ENCODE results near the gene CHURC1. TPM values are rescaled to one million over a fixed set of nuclear protein-coding genes. Genes with fewer than 3 reads are reported as not detected.

Gene CHURC1
- total RNA-seq, 1 donor from 2014 or later: 57.9 TPM

DNA sequence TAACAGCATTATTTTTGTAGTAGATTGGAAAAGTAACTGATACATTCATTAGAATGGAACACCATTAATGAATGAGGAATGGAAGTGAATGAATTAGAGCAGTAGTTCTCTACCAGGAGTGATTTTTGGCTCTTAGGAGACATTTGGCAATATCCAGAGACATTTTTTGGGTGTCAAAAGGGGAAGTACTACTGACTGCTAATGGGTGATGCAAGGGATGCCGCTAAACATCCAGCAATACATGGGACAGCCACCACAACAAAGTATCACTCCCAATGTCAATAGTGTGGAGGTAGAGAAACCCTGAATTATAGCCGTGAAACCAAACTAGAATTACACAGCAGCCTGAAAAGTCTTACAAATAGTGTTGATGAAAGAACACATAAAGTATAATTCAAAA, 1.5 kb downstream of the CHURC1 start:
- Histone ChIP-seq H3K4me3 (no peak overlapping the region), H3K27ac (no peak overlapping the region), H3K27me3 (no peaks in the 10 kb centered on the region), H3K9me3 (no peaks in the 10 kb centered on the region), H3K36me3 (no peaks in the 10 kb centered on the region), H3K4me1 (peaks cover 45% of the 10 kb centered on the region)
- intact Hi-C loops (cut with DNase I): no loop called here
- no peak for DNase-seq (ENCODE audit: extremely low spot score in 2 of 2)
- TF ChIP-seq, protein P1, sequence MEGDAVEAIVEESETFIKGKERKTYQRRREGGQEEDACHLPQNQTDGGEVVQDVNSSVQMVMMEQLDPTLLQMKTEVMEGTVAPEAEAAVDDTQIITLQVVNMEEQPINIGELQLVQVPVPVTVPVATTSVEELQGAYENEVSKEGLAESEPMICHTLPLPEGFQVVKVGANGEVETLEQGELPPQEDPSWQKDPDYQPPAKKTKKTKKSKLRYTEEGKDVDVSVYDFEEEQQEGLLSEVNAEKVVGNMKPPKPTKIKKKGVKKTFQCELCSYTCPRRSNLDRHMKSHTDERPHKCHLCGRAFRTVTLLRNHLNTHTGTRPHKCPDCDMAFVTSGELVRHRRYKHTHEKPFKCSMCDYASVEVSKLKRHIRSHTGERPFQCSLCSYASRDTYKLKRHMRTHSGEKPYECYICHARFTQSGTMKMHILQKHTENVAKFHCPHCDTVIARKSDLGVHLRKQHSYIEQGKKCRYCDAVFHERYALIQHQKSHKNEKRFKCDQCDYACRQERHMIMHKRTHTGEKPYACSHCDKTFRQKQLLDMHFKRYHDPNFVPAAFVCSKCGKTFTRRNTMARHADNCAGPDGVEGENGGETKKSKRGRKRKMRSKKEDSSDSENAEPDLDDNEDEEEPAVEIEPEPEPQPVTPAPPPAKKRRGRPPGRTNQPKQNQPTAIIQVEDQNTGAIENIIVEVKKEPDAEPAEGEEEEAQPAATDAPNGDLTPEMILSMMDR (IDR thresholded peaks at IDR 0.05): no peak
- TF ChIP-seq POLR2A (IDR thresholded peaks at IDR 0.05): no peak
- no peak for TF ChIP-seq POLR2AphosphoS5 (IDR thresholded peaks at IDR 0.05; ENCODE audit: insufficient read depth in 1 of 2, low read depth in 1 of 2)

DNA sequence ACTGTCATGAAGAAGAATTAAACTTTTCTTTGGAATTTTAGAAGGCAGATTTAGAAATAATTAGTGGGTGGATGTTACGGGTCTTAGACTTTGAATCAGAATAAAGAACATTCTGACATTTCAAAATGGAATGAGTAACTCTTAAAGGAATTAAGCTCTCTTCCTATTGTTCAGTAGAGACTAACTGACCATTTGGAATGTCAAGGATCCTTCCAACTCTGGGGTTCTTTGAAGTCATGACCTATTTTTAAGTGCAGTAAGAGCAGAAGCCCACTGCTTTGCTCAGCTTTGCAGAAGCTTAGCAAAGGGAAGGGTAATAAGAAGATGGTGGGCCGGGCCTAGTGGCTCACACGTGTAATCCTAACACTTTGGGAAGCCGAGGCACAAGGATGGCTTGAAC, 4.0 kb downstream of the CHURC1 start:
- TF ChIP-seq, protein P1 (IDR thresholded peaks at IDR 0.05): no peak
- no peak for TF ChIP-seq POLR2A (IDR thresholded peaks at IDR 0.05)
- no peak for TF ChIP-seq POLR2AphosphoS5 (IDR thresholded peaks at IDR 0.05; ENCODE audit: insufficient read depth in 1 of 2, low read depth in 1 of 2)
- Histone ChIP-seq H3K9me3 (no peaks in the 10 kb centered on the region), H3K36me3 (no peaks in the 10 kb centered on the region), H3K4me1 (peaks cover 45% of the 10 kb centered on the region), H3K27me3 (no peaks in the 10 kb centered on the region), H3K27ac (no peak overlapping the region), H3K4me3 (no peak overlapping the region)
- no peak for DNase-seq (ENCODE audit: extremely low spot score in 2 of 2)
- intact Hi-C loops (cut with DNase I): no loop called here

DNA sequence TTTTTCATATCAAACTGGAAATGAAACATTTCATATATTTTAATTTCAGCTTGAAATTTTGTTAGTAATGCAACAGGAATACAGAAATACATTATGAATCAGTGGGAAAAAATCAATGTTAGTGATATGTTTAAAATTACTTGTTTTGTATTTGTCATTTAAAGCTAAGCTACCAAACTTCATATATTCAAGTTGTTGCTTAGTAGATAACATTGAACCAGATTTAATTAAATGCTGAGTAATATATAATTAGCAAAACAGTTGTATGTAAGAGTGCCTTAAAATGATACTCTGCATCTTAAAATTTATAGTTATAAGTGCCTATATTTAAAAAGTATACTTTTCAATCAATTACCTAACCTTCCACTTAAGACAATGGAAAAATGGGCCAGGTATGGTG, 5.0 kb downstream of the CHURC1 start:
- Histone ChIP-seq H3K9me3 (no peaks in the 10 kb centered on the region), H3K4me3 (no peak overlapping the region), H3K27me3 (no peaks in the 10 kb centered on the region), H3K4me1 (peaks cover 41% of the 10 kb centered on the region), H3K36me3 (peaks cover 0 to 5% of the 10 kb centered on the region in 2 donors), H3K27ac (no peak overlapping the region)
- no peak for DNase-seq (ENCODE audit: extremely low spot score in 2 of 2)
- intact Hi-C loops (cut with DNase I): no loop called here
- TF ChIP-seq POLR2AphosphoS5 (IDR thresholded peaks at IDR 0.05; ENCODE audit: insufficient read depth in 1 of 2, low read depth in 1 of 2): no peak
- no peak for TF ChIP-seq POLR2A (IDR thresholded peaks at IDR 0.05)
- TF ChIP-seq, protein P1 (IDR thresholded peaks at IDR 0.05): no peak

- Histone ChIP-seq H3K9me3 (no peaks in the 10 kb centered on the region), H3K27ac (no peak overlapping the region), H3K27me3 (no peaks in the 10 kb centered on the region), H3K4me3 (no peak overlapping the region), H3K4me1 (peaks cover 41% of the 10 kb centered on the region), H3K36me3 (peaks cover 0 to 9% of the 10 kb centered on the region in 2 donors)
- DNase-seq (ENCODE audit: extremely low spot score in 2 of 2): no peak
- TF ChIP-seq, protein P1 (IDR thresholded peaks at IDR 0.05): no peak
- TF ChIP-seq POLR2A (IDR thresholded peaks at IDR 0.05) (no peak), POLR2AphosphoS5 (IDR thresholded peaks at IDR 0.05; ENCODE audit: insufficient read depth in 1 of 2, low read depth in 1 of 2) (no peak)
- intact Hi-C loops (cut with DNase I): no loop called here
These were observed 5.4 kb downstream of the CHURC1 start for GRCh38 chr14:64919618-64920017.

DNA sequence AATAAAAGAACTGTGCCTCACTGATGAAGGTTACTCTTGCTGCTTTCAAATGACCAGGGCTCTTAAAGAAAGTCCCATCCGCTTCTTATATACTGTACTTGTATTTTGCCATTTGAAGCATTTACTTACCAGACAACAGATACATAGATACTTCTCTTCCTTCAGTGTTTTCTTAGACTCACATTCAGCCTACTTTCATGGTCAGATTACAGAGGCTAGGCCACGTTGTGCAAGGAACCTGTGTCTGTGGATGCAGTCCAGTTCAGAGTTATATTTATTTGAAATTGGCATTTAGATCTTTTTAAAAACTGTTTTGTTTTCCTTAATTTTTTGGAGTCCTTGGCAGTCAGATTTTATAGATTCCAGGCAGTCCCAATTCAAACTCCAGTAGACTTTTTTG, 6.2 kb downstream of the CHURC1 start:
- H3K27ac ChIP-seq: no peak overlapping the region
- no peak for DNase-seq (ENCODE audit: extremely low spot score in 2 of 2)
- intact Hi-C loops (cut with DNase I): no loop called here
- peaks cover 34% of the 10 kb centered on the region for H3K4me1 ChIP-seq
- no peak overlapping the region for H3K4me3 ChIP-seq
- no peak for TF ChIP-seq POLR2AphosphoS5 (IDR thresholded peaks at IDR 0.05; ENCODE audit: insufficient read depth in 1 of 2, low read depth in 1 of 2)
- no peaks in the 10 kb centered on the region for H3K27me3 ChIP-seq
- H3K36me3 ChIP-seq: peaks cover 0 to 16% of the 10 kb centered on the region in 2 donors
- H3K9me3 ChIP-seq: no peaks in the 10 kb centered on the region

Data from vagina (tissue), 2 donors.